ENCODE data around the gene SARDH. TPM values are rescaled to one million over a fixed set of nuclear protein-coding genes. Genes with fewer than 3 reads are reported as not detected.

The SARDH gene
- total and polyA plus RNA-seq, 2 donors (not counting 3 experiments of a cell fraction or from before 2014, with no cell fraction given) = 0.19 to 0.44 TPM

DNA sequence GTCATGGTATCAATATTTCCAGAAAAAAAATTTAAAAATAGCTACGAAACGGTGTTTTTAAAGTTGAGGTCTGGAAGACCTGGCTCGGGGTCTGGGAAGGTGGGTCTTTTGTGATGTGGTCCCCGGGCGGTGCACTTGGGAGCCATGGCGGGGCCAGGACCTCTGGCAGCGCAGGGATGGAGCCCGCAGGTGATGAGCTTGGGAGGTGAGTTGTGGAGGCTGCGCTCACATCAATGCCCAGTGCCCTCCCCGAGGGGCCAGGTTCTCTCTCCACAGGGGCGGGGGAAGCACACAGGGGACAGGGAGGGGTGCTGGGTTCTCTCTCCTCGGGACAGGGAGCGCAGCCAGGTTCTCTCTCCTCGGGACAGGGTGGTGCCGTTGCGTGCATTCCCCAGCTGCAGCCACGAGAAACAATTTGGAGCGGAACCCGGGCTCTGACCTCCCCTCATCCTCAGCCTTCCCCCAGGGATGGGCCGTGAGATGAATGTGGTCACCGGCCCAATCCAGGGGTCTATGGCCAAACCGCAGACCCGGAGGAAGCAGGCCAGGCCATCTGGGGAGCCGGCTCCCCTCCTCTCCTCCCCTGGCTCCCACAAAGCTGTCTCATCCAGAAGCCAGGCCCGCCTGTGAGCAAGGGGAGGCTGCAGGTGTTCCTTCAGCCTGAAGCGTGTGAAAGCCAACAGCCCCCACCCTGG lies 76.2 kb downstream of the SARDH start:
- peaks cover 6 to 16% of the 10 kb centered on the region in 2 experiments for H3K27me3 ChIP-seq (ENCODE audit: control insufficient read depth in 2 of 2, insufficient read depth in 2 of 2, low read length in 2 of 2)
- H3K36me3 ChIP-seq (ENCODE audit: control insufficient read depth in 2 of 2, extremely low read depth in 1 of 2, insufficient read depth in 2 of 2, low read length in 2 of 2) = no peaks in the 10 kb centered on the region
- H3K4me3 ChIP-seq (replicated peaks in 1 of 3; ENCODE audit: insufficient read depth in 1 of 3, low read depth in 1 of 3, low read length in 3 of 3) = no peak overlapping the region
- H3K9ac ChIP-seq (replicated peaks; ENCODE audit: extremely low read depth, insufficient read depth, low read length) = no peak overlapping the region
- H3K79me2 ChIP-seq (ENCODE audit: control insufficient read depth, insufficient read depth, low read length) = no peaks in the 10 kb centered on the region
- TF ChIP-seq GATA2 (IDR thresholded peaks at IDR 0.05; ENCODE audit: insufficient read depth, insufficient read length, low read depth, low read length) (no peak), MYC (IDR thresholded peaks at IDR 0.05; ENCODE audit: low read depth, low read length) (no peak), EZH2 (IDR thresholded peaks at IDR 0.05; ENCODE audit: borderline replicate concordance, low read depth, low read length, severe bottlenecking) (no peak), JUN (IDR thresholded peaks at IDR 0.05; ENCODE audit: borderline replicate concordance, insufficient read depth, insufficient read length, low read depth) (no peak)
- H3K4me2 ChIP-seq (ENCODE audit: insufficient read depth, low read length) = no peak overlapping the region
- no peak for DNase-seq (ENCODE audit: low read depth, low spot score)
- dilution Hi-C loops (cut with MboI; ENCODE audit: extremely low pct_ligation_motif_present, low sequenced_read_pairs) (no loop called here), intact Hi-C loops (cut with micrococcal nuclease) (no loop called here)
- H3K9me3 ChIP-seq (replicated peaks; ENCODE audit: control insufficient read depth, insufficient read depth, low read length) = no peaks in the 10 kb centered on the region
- POLR2A ChIA-PET = no interaction called here
- no peaks in the 10 kb centered on the region for H3K9me1 ChIP-seq (replicated peaks; ENCODE audit: control insufficient read depth, extremely low read depth, insufficient read depth, low read length)
- CTCF ChIA-PET = no interaction called here
- no peaks in the 10 kb centered on the region for H4K20me1 ChIP-seq (replicated peaks; ENCODE audit: control insufficient read depth, extremely low read depth, insufficient read depth, low read length)
- no peak overlapping the region for H3K27ac ChIP-seq (ENCODE audit: insufficient read depth, low read depth, low read length)
- H3K4me1 ChIP-seq (ENCODE audit: control insufficient read depth, extremely low read depth, insufficient read depth, low read length) = no peaks in the 10 kb centered on the region
- BruUV-seq (replicated peaks) = no TSS peak
- H2AFZ ChIP-seq (ENCODE audit: low read depth, low read length) = no peak overlapping the region
- no peak for FAIRE-seq

DNA sequence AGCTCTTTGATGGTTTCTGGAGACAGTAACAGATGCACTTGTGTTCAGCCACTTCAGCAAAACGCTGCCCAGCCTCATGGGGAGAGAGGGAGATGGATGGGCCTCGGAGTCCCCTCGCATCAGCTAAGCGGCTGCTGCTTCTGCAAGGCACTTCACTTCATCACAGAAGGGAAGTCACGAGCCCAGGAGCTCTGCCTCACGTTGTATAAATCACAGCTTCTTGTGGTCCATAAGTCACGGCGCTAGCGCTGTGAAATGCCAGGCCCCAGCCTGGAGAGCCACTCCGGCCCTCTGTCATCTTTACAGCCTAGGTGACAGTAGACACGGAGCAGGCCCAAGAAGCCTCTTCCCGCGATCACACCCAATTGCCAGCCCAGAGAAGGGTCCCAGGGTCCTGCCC lies 78.6 kb downstream of the SARDH start:
- peaks cover 6 to 18% of the 10 kb centered on the region in 2 experiments for H3K27me3 ChIP-seq (ENCODE audit: control insufficient read depth in 2 of 2, insufficient read depth in 2 of 2, low read length in 2 of 2)
- no peaks in the 10 kb centered on the region for H3K4me1 ChIP-seq (ENCODE audit: control insufficient read depth, extremely low read depth, insufficient read depth, low read length)
- POLR2A ChIA-PET = no interaction called here
- no peak overlapping the region for H3K27ac ChIP-seq (ENCODE audit: insufficient read depth, low read depth, low read length)
- no peak for TF ChIP-seq POLR2A (IDR thresholded peaks at IDR 0.05; ENCODE audit: low read depth, low read length)
- no peak for TF ChIP-seq POLR2AphosphoS5 (IDR thresholded peaks at IDR 0.05; ENCODE audit: insufficient read depth, low read depth, low read length)
- no peak for TF ChIP-seq JUN (IDR thresholded peaks at IDR 0.05; ENCODE audit: borderline replicate concordance, insufficient read depth, insufficient read length, low read depth)
- TF ChIP-seq, protein P1, sequence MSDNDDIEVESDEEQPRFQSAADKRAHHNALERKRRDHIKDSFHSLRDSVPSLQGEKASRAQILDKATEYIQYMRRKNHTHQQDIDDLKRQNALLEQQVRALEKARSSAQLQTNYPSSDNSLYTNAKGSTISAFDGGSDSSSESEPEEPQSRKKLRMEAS (IDR thresholded peaks at IDR 0.05; ENCODE audit: insufficient read depth, insufficient read length) = no peak
- TF ChIP-seq, protein P2, sequence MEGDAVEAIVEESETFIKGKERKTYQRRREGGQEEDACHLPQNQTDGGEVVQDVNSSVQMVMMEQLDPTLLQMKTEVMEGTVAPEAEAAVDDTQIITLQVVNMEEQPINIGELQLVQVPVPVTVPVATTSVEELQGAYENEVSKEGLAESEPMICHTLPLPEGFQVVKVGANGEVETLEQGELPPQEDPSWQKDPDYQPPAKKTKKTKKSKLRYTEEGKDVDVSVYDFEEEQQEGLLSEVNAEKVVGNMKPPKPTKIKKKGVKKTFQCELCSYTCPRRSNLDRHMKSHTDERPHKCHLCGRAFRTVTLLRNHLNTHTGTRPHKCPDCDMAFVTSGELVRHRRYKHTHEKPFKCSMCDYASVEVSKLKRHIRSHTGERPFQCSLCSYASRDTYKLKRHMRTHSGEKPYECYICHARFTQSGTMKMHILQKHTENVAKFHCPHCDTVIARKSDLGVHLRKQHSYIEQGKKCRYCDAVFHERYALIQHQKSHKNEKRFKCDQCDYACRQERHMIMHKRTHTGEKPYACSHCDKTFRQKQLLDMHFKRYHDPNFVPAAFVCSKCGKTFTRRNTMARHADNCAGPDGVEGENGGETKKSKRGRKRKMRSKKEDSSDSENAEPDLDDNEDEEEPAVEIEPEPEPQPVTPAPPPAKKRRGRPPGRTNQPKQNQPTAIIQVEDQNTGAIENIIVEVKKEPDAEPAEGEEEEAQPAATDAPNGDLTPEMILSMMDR (IDR thresholded peaks at IDR 0.05; ENCODE audit: extremely low read depth in 1 of 2, insufficient read depth in 1 of 2, low read depth in 1 of 2, low read length in 2 of 2) = no peak
- no peak for TF ChIP-seq FOS (IDR thresholded peaks at IDR 0.05; ENCODE audit: borderline replicate concordance, insufficient read depth, low read length)
- TF ChIP-seq EZH2 (IDR thresholded peaks at IDR 0.05; ENCODE audit: borderline replicate concordance, low read depth, low read length, severe bottlenecking) = no peak
- TF ChIP-seq GATA2 (IDR thresholded peaks at IDR 0.05; ENCODE audit: insufficient read depth, insufficient read length, low read depth, low read length) = no peak
- no peak for TF ChIP-seq MYC (IDR thresholded peaks at IDR 0.05; ENCODE audit: low read depth, low read length)
- dilution Hi-C loops (cut with MboI; ENCODE audit: extremely low pct_ligation_motif_present, low sequenced_read_pairs) (no loop called here), intact Hi-C loops (cut with micrococcal nuclease) (no loop called here)
- DNase-seq (ENCODE audit: low read depth, low spot score) = no peak
- no peaks in the 10 kb centered on the region for H3K79me2 ChIP-seq (ENCODE audit: control insufficient read depth, insufficient read depth, low read length)
- H3K4me2 ChIP-seq (ENCODE audit: insufficient read depth, low read length) = no peak overlapping the region
- H3K9me1 ChIP-seq (replicated peaks; ENCODE audit: control insufficient read depth, extremely low read depth, insufficient read depth, low read length) = no peaks in the 10 kb centered on the region
- H3K36me3 ChIP-seq (ENCODE audit: control insufficient read depth in 2 of 2, extremely low read depth in 1 of 2, insufficient read depth in 2 of 2, low read length in 2 of 2) = no peaks in the 10 kb centered on the region
- no peak for FAIRE-seq
- no peaks in the 10 kb centered on the region for H3K9me3 ChIP-seq (replicated peaks; ENCODE audit: control insufficient read depth, insufficient read depth, low read length)
- no peaks in the 10 kb centered on the region for H4K20me1 ChIP-seq (replicated peaks; ENCODE audit: control insufficient read depth, extremely low read depth, insufficient read depth, low read length)
- no peak overlapping the region for H2AFZ ChIP-seq (ENCODE audit: low read depth, low read length)
- no peak overlapping the region for H3K4me3 ChIP-seq (replicated peaks in 1 of 3; ENCODE audit: insufficient read depth in 1 of 3, low read depth in 1 of 3, low read length in 3 of 3)
- CTCF ChIA-PET = no interaction called here
- BruUV-seq (replicated peaks) = no TSS peak
- H3K9ac ChIP-seq (replicated peaks; ENCODE audit: extremely low read depth, insufficient read depth, low read length) = no peak overlapping the region
